Activated CD4-positive, alpha-beta T cell treated with anti-CD3 and anti-CD28 coated beads for 1 hour (primary cell): ENCODE data around the gene ENTREP3.

ENCODE experiments used
- DNase-seq: peaks from one replicate; pipeline ENCODE4 v3.0.0-alpha.2; 2020

ENTREP3 gene

DNA sequence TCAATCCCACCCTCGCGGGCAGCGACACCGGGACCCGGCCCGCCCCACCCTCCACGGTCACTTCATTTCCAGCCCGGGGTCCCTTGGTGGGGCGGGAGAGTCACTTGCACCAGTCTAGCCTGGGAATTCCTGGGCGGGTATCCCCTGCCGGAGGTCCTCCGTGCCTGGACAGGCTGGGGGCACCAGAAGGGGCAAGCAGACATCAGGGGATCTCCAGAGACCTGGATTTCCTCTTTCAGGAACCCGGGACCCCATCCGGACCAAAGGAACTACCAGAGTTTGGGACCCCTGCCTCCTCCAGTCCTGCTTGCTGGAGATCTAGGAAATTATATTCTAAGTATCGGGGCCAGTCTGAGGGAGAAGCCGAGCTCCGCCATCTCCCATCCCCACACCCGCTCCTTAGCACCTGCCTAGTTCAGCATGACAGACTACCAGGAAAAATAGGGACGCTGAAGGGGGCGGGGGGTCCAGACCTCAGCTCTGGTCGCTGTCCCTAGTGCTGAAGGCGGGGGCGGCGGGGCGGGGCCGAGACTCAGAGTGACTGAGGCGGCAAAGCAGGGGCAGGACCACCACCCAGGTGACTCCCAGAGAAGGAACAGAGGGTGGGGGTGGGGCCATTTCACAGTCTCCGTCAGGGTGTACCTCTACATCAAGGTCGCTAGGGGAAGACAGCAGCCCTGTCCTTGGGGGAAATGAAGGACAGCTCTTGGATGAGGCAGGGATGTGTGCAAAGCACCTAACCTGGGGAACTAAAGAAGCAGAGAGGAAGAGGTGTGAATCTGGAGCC lies 22.8 kb upstream of the ENTREP3 start:
- peak; percentile 47 for DNase-seq

DNA sequence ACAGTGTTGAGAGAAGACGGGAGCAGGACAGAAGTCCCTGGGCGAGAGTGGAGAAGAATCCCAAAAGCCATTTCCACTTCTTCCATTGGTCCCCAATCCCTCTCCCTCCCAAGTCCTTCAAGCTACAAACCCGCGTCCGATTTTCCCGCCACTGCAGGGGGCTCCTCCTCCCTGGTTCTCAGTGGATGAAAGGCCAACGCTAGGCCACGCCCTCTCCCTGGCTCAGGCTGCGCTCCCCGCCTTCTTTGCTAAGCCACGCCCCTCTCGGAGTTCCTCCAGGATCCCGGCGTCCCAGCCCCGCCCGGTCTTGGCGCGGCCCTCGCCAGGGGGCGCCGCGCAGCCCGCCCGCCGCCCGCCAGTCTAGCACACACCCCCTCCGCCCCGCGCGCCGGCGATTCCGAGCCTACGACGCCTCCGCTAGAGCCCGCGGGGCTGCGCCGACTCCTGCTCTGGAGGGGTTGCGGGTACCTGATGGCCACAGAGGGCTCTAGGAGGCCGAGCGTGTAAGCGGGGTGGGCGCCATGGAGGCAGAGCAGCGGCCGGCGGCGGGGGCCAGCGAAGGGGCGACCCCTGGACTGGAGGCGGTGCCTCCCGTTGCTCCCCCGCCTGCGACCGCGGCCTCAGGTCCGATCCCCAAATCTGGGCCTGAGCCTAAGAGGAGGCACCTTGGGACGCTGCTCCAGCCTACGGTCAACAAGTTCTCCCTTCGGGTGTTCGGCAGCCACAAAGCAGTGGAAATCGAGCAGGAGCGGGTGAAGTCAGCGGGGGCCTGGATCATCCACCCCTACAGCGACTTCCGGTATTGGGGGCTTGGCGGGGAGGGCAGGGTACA lies 22.0 kb upstream of the ENTREP3 start, which contains the start of gene HCN3:
Gene HCN3, plus strand, starts transcription at position 394 of the 832 bp plus-strand sequence. Its CDS starts 128 bp downstream, at position 522.
- peak; percentile 82 for DNase-seq

DNA sequence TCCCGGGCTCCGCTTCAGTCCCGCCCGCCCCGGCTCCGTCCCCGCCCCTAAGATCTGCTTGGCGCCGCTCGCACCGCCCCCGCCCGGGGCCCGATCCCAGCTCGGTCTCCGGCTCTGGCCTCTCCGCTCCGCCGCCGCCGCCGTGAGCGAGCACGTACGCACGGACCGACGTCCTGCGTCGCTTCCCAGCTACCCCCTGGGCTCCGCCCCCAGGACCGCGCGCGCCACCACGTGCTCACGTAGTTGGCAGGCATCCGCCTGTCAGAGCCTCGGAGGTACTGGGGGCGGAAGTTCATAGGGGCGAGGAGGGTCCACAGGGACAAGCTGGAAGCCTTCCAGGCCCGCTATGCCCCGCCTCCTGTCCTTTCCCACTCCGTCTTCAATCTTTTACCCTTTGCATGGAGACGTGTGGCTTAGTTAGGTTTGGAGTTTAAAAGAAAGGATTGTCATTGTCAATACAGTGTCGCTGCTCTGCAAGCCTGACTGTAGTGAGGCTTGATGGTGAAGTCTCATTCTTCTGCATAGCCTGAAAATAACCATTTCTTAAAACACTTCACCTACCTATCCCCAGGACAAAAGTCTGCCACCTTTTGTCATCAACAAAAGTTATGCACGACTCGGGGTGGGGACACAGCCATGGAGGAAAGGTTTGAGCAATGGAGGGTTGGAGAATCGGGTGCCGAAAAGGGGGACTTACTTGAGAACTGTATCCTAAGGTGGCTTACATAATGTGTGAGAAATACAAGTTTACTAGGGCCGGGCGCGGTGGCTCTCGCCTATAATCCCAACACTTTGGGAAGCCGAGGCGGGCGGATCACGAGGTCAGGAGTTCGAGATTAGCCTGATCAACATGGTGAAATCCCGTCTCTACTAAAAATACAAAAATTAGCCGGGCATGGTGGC lies 18.3 kb upstream of the ENTREP3 start, which contains the start of gene CLK2:
Gene CLK2, minus strand, starts transcription at position 162 of the 903 bp plus-strand sequence. CDS start 2,527 bp downstream, outside the sequence.
- DNase-seq: peak; percentile 92

DNA sequence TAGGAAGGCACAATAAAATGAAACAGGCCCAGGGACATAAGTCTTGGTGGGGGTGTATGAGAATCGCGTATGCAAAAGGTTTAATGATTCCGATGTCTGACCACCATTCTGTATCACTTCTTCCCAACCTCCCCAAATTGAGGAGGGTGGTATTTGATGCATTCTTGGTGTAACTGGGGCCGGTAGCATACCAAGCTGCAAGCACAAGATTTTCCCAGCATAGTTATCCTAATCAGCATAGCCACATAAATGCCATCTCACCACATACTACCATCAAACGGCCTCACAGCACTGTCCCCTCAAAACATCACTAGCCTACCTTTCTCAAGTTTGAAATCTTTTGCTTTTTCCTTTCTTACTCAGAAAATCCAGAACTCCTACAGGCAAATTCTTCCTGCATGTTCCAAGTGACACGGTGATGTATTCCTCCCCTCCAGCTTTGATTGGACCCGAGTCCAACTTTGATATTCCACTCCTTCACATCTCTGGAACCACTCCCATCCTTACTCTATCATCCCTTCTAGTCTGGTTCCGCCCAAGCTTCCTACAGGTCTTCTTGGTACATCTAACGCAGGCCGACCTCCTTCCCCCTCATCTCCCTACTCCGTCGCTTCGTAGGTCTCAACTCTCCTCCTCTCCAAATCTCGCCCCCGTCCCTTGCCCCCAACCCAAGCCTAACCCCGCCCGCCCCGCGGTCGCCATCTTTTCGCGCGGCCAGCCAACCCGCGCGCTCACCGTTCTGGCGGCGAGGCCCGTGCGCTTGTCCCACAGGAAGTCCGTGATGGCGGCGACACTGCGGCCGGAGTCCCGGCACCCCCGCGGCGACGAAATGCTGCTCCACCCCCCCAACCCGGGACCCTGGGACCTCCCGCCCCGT lies 17.4 kb upstream of the ENTREP3 start:
- peak; percentile 23 for DNase-seq

DNA sequence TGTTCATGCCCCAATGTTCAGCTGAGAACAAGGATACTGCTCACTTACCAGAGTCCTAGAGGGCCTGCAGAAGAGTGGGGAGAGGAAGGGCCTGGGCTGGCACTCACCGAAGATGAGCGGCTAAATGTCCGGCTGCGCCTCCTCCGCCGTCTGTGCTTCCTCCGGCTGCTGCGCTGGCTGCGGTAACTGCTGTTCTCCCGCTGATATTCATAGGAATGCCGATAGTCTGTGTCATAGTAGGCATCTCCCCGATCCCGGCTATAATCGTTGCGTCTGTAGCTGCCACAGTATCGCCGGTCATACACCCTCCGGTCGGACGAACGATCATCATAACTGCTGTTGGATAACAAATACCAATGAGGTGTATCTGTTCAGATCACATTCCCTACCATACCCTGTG lies 14.1 kb upstream of the ENTREP3 start:
- DNase-seq: no peak

DNA sequence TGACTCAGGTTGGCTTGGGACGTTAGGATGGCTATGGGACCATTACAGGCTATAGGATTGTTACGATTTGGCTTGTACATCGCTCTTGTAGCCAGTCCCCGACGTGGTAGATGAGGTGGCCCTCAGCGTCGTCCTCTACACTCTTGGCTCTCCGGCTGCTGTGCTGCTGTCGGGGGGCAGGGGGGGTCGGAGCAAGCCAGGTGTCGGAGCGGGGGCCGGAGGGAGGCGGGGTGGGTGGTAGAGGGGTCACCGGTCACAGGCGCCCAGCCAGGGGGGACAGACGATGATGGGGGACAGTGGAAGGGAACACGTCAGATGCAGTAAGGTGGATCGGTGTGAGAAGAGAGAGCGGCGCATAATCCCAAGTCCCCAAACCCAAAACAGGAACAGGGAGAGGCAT lies 13.3 kb upstream of the ENTREP3 start:
- no peak for DNase-seq

DNA sequence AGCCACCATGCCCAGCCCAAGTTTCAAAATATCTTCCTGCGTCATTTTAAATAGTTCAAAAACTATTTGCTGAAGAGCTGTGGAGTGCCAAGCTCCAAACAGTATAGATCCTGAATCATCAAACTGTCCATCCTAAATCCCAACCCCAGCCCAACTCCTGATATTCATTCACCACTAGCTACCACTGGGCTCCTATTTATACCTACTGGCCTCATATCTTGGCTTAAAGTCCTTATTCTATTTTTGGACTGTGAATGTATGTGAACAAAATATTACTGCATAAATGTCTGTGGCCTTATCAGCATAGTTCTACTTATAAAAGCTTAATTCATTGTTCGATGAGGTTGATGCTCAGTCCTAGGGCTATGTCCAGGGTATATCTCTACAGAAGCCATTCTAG lies 12.1 kb upstream of the ENTREP3 start:
- DNase-seq: no peak

DNA sequence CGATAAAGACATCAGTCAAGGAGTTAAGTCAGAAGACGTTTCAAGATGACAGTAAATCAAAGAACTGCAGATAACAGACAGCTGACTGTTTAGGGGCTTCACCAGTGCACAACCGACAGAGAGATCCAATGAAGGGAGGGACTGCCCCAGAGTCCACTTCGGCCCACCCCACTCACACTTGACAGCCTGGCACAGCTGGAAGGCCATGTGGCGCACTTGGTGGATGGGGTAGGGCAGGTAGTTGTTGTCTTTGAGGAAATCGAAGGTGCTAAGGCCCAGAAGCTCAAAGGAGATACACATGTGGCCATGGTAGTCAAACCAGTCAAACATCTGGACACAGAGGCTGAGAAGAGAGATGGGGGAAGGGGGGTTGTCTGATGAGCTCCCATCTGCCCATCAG lies 11.3 kb upstream of the ENTREP3 start:
- no peak for DNase-seq

DNA sequence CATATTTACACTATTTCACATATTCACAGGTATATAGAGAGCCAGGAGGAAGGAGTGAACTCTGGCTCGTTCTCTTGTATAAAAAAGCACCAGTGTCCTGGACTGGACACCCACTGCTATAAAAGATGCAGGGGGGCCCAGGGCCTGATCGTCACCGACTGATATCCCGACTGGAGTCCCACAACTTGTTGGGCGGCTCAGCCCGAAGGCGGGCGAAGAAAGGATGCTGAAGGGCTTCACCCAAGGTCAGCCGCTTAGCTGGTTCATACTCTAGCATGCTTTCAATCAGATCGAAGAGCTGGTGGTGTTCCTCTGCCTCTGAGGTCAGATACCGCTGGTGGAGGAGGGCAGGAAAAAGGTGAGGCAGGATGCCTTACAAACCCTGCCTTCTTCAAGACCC lies 7.8 kb upstream of the ENTREP3 start:
- DNase-seq: no peak

DNA sequence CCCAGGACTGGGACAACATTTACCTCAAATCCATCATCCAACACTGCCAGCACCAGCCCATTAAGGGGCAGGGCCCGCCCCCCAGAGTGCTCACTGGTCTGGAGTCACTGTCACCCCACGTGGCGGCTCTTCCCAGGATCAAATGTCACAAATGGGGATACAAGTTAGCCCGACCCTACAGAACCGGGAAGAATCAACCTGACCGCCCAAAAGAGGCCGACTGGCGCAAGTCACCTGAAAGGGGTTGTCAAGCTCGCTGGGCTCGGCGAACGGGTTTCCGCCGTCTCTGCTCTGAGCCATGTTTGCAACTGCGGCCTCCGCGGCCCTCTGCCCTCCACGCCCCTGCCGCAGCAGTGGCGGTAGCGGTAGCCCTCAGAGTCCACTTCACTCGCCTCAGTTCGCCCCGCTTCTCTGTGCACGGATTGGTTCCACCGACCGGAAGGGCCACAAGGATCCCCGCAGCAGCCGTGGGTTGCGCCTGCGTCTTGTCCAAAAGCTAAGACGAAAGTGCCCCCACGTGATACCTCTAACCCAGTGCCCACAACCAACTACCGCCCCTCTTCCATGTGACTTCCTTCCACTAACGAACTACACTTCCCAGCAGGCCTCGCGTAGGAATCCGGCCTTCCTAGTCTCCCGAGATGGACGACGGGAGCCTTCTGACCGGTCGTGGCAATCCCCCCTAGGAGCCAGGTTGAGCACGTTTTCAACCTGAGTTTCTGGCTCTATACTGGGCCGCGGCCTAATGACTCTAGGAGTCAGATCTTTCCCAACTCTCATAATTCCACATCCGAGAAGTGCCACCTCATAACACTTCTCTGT lies 6.8 kb upstream of the ENTREP3 start, which contains the start of gene SCAMP3:
Gene SCAMP3, minus strand, starts transcription at position 509 of the 822 bp plus-strand sequence. Its CDS starts 209 bp downstream, at position 300.
- DNase-seq: peak; percentile 72

DNA sequence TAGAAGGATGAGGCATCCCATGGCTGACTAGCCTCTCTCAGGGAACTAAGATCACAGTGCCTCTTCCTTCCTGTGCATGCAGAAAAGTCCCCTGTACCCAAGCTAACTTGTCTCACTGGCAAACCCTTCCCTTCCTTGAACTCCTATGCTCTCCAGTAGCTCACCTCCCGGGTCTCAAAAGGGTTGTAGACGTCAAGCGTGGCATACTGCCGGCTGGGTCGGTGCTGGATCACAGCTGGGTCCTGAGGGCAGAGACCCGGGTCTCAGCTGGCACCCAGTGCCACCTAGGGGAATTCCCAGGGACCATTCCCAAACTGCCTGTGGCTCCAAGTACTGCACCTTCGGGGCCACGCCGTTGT lies 6.2 kb upstream of the ENTREP3 start:
- DNase-seq: no peak

DNA sequence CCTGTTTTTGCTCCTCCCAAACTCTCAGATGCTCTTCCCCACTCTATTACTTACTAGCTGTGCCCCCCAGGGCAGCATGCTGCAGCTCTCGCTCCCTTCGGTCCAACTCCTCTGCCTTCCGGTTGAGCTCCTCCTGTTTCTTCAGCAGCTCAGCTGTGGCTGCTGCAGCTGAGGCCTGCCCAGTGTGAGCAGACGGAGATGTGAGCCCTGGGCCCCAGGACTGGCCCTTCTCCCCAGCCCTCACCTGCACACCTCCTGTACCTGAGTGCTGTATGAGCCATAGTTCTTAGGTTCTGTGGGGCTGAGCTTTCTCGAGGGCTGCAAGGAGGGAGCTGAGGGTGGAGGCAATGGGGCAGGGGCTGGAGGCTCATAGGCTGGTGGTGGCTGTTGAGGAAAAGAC lies 5.0 kb upstream of the ENTREP3 start:
- DNase-seq: no peak

DNA sequence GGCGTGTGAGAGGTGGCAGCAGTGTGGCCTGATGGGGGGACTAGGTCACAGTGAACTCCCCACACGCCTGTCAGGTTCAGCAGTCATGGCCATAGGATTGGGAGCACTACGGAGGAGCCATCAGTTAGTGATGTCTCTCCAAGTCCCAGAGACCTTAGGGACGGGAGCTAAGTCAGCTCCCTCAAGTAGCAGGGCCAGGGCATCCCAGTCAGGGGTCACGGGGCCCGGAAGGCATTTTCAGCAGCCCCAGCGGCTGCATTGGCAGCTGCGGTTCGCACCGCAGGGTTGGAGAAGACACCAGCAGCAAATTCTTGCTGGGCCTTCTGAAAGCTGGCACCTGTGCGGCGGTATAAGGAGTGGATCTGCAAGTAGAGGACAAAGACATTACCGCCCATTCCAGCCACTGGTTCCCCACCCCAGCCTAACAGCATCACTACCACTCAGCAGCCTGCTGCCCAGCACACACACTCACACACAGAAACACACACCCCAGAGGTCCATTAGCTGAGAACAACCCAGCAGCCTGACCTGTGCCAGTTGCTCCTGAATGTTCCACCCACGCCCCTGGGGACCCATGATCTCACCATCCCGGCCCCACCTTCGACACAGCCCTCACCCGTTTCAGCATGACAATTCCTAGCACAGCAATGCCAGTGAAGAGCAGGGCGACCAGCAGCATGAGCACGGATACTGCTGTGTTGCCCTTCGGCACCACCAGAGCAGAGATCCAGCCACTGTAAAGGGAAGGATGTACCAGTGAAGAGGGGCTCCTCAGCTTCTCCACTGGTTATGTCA lies 972 bp upstream of the ENTREP3 start:
- no peak for DNase-seq

DNA sequence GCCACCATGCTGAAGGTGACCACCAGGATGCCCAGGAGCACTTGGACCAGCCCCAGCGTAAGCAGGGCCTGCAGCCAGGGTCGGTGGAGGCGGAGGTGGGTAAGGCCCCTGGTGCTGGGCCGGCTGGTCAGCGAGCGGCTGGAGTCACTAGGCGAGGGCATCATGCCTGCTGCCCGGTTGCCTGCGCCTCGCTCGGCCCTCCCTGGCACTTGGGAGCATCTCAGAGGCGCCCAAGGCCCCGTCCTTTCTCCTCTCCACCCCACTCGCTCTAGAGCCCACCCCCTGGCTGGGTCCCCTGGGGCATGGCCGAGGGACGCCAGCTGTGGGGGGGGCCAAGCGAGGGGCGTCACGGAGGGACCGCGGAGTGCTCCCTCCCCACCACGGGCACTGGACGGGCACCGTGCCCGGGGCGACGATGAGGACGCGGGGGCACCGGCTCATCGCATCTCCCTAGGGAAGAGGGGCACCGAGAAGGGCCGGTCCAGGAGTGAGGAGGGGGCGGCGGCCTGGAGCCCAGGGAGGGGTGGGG lies 505 bp downstream of the ENTREP3 start:
- DNase-seq: no peak

DNA sequence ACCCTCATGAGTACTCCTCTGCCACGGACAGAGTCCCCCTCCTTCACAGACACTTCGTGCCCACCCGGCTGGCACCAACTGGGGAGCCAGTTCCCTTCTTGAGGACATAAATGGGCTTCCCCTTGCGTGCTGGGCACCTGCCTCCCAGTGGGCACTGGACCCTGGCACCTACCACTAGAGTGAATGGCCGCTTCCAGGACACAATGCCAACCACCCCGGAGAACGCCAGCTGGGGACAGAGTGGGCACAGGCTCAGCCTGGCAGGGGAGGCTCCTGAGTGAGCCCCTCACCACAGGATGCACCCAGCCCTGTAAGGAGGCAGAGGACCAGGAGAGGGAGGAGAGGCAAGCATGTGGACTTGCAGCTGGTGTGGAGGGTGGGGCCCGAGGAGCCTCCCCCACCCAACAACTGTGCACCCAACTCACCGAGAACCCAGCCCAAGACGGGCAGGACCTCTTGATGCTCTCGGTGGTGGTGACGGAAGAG lies 1.0 kb downstream of the ENTREP3 start:
- DNase-seq: no peak

DNA sequence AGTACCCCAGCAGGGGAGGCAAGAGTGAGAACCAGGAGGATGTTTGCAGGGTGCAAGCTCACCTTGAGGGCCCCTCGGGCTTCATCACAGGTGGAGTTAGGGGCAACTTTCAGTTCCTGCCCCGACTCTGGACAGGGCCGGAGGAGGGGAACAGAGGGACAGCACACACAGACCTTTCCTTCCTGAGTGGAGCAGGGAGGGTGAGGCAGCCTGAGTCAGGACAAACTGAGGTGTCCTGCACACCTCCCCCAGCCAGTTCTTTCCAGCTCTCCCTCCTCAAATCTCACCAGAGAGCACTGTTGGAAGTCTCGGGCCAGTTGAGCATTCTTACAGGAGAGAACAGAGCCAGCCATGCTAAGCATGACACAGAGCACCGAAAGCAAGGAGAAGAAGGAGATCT lies 1.5 kb downstream of the ENTREP3 start:
- no peak for DNase-seq

DNA sequence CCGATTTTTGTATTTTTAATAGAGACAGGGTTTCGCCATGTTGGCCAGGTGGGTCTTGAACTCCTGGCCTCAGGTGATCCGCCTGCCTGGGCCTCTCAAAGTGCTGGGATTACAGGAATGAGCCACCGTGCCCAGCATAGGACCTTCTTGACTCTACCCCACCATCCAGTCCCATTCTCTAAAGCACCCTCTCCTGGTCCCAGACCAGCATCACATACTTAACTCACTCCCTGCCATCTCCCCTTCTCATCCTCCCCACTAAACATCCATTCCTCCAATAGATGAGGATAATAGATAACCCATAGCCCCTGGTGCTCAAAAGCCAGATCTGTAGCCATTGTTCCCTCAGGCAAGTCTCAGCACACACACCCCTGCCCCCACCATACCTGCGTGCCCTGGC lies 2.1 kb downstream of the ENTREP3 start:
- DNase-seq: no peak

DNA sequence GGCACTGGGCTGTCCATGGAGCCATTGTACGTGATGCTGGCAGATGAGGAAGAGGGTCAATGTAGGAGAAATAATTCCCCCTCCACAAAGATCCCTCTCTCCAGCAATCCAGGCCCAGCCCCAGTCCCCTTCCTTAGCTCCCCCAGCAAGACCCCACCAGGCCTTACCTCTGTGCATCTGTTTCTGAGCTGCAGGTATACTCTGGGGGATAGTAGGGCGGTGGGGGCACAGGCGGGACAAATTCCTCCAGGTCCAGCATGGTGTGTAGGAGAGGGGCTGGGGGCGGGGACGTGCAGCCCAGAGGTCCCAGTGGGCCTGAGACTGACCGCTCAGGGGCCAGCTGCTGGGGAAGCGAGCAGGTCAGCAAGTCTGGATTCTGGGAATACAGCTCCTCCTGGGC lies 3.7 kb downstream of the ENTREP3 start:
- DNase-seq: no peak

DNA sequence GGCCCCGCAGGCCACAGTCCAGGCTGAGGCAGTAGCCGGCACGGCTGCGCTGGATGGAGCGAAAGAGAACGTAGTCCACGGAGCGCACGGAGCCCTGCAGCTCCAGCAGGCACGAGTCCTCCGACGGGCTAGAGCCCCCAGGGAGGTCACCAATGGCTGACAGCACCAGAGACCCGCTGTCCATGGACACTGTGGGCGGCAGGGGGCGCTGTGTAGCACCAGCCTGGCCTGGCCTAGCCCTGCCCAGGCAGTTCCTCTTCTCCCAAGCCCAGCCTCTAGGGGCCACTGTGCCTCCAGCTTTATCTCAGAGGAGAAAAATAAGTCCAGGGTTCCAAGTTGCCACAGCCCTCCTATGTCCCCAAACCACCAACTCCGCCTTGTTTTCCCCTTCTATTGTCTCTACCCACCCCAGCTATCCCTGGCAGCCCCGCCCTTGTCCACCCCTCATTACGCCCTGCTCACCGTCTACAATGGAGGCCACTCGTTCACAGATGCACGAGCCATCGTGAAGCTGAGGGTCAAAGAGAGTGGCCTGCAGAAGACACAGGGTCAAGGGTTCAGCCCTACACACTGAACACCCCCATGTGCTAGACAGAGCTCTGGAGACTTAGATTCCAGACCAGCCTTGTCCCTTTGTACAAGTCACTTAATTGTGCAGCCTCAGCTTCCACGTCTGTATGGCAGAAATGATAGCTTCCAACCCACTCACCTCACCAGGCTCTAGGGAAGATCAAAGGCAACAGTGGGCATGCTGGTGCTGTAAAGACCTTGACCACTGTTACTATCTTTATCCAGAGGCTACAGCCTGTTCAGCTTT lies 4.4 kb downstream of the ENTREP3 start:
- peak; percentile 93 for DNase-seq
